GM21360 (cell line): ENCODE measurements around the gene MYO5B.
"Not testable (repeated sequence)": the region's sequence is repeated elsewhere in the genome, so short reads cannot be mapped to it uniquely, and the experiment has no call there.

Experiments used
- ATAC-seq: cut with Tn5 transposase; IDR thresholded peaks from one replicate; pipeline ENCODE4 v1.9.1; 2021; ENCODE audit warnings: mild to moderate bottlenecking, moderate library complexity; ENCODE audit not compliant: unreplicated experiment

Gene MYO5B

GRCh38 chr18:49843131-49843530, 351.8 kb downstream of the MYO5B start:
- no peak for ATAC-seq

- ATAC-seq = no peak
These were observed 352.3 kb downstream of the MYO5B start for GRCh38 chr18:49842656-49843055.

- no peak for ATAC-seq
These were observed 353.4 kb downstream of the MYO5B start for GRCh38 chr18:49841236-49842217.

GRCh38 chr18:49839012-49839411, 355.9 kb downstream of the MYO5B start:
- ATAC-seq = no peak

GRCh38 chr18:49838381-49838780, 356.6 kb downstream of the MYO5B start:
- ATAC-seq = no peak

- ATAC-seq = no peak
These were observed 357.1 kb downstream of the MYO5B start for GRCh38 chr18:49837889-49838288.

- ATAC-seq = not testable (repeated sequence)
These were observed 357.6 kb downstream of the MYO5B start for GRCh38 chr18:49837316-49837835.

- no peak for ATAC-seq
These were observed 359.5 kb downstream of the MYO5B start for GRCh38 chr18:49835405-49835804.

- ATAC-seq = no peak
These were observed 360.7 kb downstream of the MYO5B start for GRCh38 chr18:49834258-49834657.

GRCh38 chr18:49833814-49834213, 361.1 kb downstream of the MYO5B start:
- no peak for ATAC-seq

GRCh38 chr18:49832221-49832647, 362.7 kb downstream of the MYO5B start:
- no peak for ATAC-seq

GRCh38 chr18:49827996-49828395, 367.0 kb downstream of the MYO5B start:
- ATAC-seq = no peak

GRCh38 chr18:49819823-49820671, 374.9 kb downstream of the MYO5B start:
- no peak for ATAC-seq

GRCh38 chr18:49819071-49819662, 375.8 kb downstream of the MYO5B start:
- ATAC-seq = no peak

GRCh38 chr18:49817947-49818346, 377.0 kb downstream of the MYO5B start:
- ATAC-seq = no peak

- no peak for ATAC-seq
These were observed 379.0 kb downstream of the MYO5B start for GRCh38 chr18:49815927-49816326.

- peak; percentile 25 for ATAC-seq
These were observed 380.8 kb downstream of the MYO5B start for GRCh38 chr18:49814147-49814499.

GRCh38 chr18:49813319-49814146, 381.4 kb downstream of the MYO5B start, which contains the start of gene ACAA2:
TSS of gene ACAA2 (minus strand) at chr18:49813533. CDS start at chr18:49813484, 49 bp downstream.
- peak; percentile 80 for ATAC-seq

- peak; percentile 19 for ATAC-seq
These were observed 382.0 kb downstream of the MYO5B start for GRCh38 chr18:49813069-49813318.
